ENCODE measurements around the gene SLC15A3.

DNA sequence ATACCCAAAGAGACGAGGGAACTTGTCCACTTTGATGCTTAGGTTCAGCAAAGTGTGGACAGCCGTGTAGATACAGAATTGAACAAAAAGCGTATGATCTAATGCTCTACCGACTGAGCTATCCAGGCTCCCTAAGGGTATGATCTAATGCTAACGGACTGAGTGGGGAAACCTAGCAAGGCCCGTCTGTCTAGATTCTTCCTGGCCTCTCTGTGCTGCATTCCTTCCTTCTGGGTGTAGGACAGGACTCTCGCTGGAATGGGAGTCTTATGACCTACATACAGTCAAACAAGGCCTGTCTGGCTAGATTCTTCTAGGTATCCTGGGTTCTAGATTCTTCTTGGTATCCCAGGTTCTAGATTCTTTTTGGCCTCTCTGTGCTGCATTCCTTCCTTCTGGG lies 8.4 kb upstream of the SLC15A3 start:
- TF ChIP-seq EZH2phosphoT487 (IDR thresholded peaks at IDR 0.05; ENCODE audit: borderline replicate concordance, low read depth), result no peak
- no peak for TF ChIP-seq CTCF (IDR thresholded peaks at IDR 0.05)
- no peak for TF ChIP-seq REST (IDR thresholded peaks at IDR 0.05; ENCODE audit: low read depth, low read length)
- no peak for TF ChIP-seq EP300 (IDR thresholded peaks at IDR 0.05; ENCODE audit: borderline replicate concordance in 1 of 2, low read depth in 1 of 2, low read length in 1 of 2)
- TF ChIP-seq, protein P1, sequence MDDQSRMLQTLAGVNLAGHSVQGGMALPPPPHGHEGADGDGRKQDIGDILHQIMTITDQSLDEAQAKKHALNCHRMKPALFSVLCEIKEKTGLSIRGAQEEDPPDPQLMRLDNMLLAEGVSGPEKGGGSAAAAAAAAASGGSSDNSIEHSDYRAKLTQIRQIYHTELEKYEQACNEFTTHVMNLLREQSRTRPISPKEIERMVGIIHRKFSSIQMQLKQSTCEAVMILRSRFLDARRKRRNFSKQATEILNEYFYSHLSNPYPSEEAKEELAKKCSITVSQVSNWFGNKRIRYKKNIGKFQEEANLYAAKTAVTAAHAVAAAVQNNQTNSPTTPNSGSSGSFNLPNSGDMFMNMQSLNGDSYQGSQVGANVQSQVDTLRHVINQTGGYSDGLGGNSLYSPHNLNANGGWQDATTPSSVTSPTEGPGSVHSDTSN (IDR thresholded peaks at IDR 0.05), result no peak
- no peak for TF ChIP-seq IRF3 (IDR thresholded peaks at IDR 0.05; ENCODE audit: low read depth, low read length)
- TF ChIP-seq MXI1 (IDR thresholded peaks at IDR 0.05; ENCODE audit: low read depth, low read length), result no peak
- no peak for TF ChIP-seq RCOR1 (IDR thresholded peaks at IDR 0.05; ENCODE audit: low read length)
- TF ChIP-seq POLR2AphosphoS5 (IDR thresholded peaks at IDR 0.05; ENCODE audit: low read depth, low read length), result no peak
- TF ChIP-seq GATA2 (CRISPR knock-in tag; IDR thresholded peaks at IDR 0.05), result no peak
- TF ChIP-seq FOXJ3 (CRISPR knock-in tag; IDR thresholded peaks at IDR 0.05), result no peak

All from SK-N-SH (cell line).